ENCODE results near the gene ARHGDIA.

Gene ARHGDIA

GRCh38 chr17:81906476-81907218 is 35.5 kb upstream of the ARHGDIA start:
- DNase-seq (ENCODE audit: low read depth, low spot score): no peak

DNA sequence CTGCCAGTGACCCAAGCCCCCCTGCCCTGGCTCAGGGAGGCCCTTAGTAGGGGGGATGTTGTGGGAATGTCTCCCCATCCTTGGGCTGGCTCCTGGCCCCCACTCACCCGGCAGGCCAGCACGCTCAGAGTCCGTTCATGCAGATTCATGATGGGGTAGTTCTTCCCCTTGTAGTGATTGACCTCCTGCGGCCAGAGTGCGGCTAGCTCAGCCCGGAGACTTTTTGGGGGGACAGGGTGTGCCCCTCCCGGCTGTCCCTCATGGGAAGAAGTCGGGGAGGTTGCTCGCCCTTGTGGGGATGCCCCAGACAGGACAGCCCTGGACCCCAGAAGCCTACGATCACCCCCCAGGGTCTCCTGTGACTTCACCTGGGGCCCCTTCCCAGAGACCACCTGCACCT is 34.9 kb upstream of the ARHGDIA start:
- no peak for DNase-seq (ENCODE audit: low read depth, low spot score)

DNA sequence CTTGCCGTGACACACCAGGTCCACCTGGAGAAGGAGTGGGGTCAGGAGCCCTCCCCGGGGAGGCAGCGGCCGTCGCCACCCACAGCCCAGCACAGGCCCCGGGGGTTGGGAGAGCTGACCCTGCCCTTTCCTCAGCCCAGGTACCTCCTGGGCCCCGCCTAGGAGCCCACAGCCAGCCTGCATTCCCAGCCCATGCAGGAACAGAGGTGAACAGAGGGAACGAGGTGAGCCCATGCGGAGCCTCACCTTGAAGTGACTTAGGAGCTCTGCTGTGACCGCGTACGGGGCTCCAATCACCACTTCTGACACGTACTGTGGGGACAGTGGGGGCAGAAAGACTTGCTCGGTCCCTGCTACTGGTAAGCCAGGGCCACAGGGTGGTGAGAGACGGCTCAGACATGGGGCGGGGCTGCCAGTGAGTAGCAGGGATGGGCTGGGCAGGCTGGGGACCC is 34.3 kb upstream of the ARHGDIA start:
- no peak for DNase-seq (ENCODE audit: low read depth, low spot score)

- DNase-seq (ENCODE audit: low read depth, low spot score): no peak
Measured at GRCh38 chr17:81904600-81905423, 33.7 kb upstream of the ARHGDIA start.

DNA sequence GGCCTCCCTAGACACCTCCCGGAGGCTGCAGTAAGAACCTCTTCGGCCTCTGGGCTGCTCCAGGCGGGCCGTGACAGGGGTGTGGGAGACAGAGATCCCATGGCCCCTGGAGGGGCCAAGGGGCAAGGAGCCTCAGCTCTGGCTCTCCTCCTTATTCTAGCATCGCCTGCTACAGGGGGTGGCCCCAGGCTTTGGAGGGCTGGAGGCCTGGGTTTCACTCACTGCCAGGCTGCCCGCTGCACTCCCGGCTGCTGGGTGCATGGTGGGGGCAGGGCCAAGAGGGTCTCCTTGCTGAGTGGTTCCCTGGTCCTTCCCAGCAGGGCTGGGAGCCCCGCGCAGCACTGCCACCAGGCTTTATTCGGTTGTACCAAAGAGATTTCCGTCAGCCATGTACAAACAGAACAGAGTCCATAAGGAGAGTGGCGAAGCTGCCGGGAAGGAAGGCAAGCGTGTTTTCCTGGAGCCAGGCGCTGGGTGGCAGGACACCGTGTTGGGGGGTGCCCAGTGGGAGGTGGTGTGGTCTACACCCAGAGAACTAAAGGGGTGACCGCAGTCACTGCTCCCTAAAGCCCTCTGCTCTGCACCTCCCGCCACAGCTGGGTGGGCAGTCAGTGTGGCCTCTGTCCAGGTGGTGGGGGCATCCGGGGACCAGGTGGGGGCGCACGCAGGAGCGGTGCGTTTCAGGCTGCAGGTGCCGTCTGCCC is 32.9 kb upstream of the ARHGDIA start:
- no peak for DNase-seq (ENCODE audit: low read depth, low spot score)

DNA sequence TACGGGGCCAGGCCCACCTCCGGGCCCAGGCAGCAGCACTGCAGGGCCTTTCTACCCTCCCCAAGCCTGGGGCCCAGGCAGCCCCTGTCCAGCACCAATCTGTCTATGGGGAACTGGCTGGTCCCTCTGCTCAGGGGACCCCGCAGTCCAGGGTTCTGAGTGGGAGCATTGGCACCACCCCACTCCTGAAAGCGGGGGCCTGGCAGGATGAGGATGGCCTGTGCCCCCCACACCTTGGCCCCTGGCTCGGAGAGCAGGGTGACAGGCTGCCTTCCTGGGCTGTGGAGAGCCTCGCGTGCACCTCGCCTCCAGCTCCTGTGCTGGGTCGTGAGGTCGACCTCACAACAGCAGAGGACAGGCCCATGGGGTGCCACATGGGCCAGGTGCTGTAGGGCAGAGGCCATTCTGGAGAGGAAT is 32.3 kb upstream of the ARHGDIA start:
- no peak for DNase-seq (ENCODE audit: low read depth, low spot score)

DNA sequence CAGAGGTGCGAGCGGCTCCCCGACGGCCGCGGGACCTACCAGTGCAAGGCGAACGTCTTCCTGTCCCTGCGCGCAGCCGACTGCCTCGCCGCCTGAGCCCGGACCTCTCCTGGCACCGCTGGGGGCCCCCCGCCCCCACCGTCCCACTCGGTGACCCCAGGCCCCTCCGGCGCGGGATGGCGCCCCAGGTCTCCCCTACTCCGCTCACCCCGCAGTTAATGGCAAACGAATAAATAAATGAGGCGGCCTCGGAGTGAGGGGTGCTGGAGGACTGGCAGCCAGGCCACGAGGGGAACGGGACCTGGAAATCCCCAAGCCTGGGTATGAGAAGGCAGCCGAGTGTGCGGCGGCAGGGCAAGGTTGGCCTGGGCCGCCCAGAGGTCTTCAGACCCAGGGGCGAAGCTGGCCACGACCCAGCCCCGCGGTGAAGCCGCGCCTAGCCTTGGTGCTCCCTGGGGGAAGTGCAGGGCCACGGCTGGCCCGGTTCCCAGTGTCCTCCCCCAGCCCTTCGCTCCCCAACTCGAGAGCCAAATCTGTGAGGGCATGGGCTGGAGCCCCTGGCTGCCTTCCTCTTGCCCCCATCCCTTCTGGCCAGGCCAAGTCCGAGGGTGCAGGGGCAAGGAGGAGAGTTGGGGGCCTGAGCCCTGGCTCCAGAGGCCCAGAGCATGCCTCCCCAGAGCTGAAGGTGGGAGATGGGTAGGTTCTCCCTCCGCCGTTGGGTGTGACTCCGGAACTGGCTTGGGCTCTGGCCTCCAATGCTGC is 31.7 kb upstream of the ARHGDIA start:
- DNase-seq (ENCODE audit: low read depth, low spot score): no peak

DNA sequence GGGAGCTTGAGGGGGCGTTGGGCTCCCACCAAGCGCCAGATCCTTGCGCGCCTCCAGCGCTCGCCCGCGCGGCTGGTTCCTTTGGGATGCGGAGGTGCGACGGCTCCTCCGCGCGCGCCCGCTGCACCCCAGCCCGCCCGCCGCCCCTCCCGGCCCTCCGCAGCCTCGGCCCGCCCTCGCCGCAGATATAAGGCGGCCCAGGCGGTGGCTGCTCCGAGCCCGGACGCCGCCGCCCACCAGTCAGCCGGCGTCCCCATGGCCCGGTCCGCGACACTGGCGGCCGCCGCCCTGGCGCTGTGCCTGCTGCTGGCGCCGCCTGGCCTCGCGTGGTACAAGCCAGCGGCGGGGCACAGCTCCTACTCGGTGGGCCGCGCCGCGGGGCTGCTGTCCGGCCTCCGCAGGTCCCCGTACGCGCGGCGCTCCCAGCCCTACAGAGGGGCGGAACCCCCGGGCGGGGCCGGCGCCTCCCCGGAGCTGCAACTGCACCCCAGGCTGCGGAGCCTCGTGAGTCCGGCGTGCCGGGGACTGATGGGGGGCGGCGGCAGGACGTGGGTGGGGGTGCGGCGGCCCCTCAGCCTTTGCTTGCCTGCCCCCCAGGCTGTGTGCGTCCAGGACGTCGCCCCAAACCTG is 31.0 kb upstream of the ARHGDIA start, which contains the start of gene NPB:
Gene NPB (plus strand): TSS at position 216 of the 630 bp plus-strand sequence. CDS start 40 bp downstream, at position 256.
- no peak for DNase-seq (ENCODE audit: low read depth, low spot score)

- DNase-seq (ENCODE audit: low read depth, low spot score): no peak
Measured at GRCh38 chr17:81901167-81902022, 30.3 kb upstream of the ARHGDIA start.

- DNase-seq (ENCODE audit: low read depth, low spot score): no peak
Measured at GRCh38 chr17:81900181-81900820, 29.2 kb upstream of the ARHGDIA start.

DNA sequence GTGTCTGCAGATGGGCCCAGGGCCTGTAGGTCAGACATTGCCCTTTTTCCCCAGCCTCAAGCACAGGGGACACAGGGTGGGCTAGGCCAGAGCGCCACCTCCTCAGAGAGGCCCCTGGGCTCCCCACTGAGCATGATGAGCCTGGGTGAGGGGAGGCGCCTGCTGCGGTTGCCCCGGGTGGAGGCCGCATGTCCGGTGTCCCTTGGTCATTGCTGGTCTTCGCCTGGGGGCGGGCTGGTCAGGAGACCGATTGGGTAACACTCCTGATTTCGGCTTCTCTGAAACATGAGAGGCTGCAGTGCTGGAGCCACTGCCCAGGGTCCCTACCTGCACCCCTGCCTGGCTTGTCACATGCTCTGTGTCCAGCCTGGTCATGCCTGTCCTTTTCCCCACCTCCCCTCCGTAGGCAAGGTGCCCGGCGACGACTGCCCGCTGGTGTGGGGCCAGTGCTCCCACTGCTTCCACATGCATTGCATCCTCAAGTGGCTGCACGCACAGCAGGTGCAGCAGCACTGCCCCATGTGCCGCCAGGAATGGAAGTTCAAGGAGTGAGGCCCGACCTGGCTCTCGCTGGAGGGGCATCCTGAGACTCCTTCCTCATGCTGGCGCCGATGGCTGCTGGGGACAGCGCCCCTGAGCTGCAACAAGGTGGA is 28.5 kb upstream of the ARHGDIA start:
- DNase-seq (ENCODE audit: low read depth, low spot score): no peak

GRCh38 chr17:81898885-81899284 is 27.7 kb upstream of the ARHGDIA start:
- no peak for DNase-seq (ENCODE audit: low read depth, low spot score)

DNA sequence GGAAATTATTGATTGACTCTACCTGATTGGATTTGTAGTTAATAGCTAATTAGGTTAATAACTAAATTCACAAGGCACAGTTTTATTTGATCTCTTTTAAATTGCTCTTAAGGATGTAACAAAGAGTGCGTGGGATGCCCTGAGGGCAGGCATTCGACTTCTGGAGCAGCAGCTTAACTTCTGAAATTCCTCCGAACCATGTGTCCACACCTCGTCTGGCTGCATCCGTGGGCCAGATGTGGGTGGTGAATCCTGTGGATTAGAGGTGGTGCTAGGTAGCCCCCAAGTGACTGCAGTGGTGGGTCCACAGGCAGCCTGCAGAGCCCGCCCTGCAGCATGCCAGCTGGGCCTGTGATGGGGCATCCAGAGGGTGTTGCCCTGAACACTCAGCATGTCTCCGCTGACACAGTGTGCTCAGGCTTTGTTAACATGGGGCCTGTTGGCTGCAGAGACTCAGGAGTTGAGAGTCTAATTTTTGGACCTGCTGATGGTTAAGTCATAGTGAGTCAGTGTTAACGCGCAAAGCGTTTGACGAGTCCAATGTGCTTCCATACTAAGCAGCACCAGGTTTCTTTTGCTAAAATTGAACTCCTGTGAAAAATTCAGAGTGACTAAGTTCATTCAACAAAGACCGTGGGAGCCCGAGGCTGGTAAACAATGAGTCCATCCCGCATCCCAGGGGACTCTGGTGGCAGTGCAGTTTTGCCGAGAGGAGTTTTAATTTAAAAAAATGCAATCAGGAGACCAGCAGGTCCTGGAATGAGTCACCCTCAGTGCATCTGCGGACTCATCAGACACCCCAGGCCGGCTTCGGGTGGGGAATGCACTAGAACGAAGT is 27.1 kb upstream of the ARHGDIA start:
- DNase-seq (ENCODE audit: low read depth, low spot score): peak; percentile 65

DNA sequence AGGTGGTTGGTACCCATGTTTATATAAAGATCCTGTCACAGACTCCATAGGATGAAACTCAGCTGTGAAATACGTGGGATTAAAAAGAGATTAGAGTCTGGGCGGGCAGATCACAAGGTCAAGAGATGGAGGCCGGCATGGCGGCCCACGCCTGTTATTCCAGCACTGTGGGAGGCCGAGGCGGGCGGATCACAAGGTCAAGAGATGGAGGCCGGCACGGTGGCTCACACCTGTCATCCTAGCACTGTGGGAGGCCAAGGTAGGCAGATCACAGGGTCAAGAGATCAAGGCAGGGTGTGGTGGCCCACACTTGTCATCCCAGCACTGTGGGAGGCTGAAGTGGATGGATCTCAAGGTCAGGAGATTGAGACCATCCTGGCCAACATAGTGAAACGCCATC is 24.3 kb upstream of the ARHGDIA start:
- DNase-seq (ENCODE audit: low read depth, low spot score): no peak

GRCh38 chr17:81891303-81891552 is 20.1 kb upstream of the ARHGDIA start:
- no peak for DNase-seq (ENCODE audit: low read depth, low spot score)

DNA sequence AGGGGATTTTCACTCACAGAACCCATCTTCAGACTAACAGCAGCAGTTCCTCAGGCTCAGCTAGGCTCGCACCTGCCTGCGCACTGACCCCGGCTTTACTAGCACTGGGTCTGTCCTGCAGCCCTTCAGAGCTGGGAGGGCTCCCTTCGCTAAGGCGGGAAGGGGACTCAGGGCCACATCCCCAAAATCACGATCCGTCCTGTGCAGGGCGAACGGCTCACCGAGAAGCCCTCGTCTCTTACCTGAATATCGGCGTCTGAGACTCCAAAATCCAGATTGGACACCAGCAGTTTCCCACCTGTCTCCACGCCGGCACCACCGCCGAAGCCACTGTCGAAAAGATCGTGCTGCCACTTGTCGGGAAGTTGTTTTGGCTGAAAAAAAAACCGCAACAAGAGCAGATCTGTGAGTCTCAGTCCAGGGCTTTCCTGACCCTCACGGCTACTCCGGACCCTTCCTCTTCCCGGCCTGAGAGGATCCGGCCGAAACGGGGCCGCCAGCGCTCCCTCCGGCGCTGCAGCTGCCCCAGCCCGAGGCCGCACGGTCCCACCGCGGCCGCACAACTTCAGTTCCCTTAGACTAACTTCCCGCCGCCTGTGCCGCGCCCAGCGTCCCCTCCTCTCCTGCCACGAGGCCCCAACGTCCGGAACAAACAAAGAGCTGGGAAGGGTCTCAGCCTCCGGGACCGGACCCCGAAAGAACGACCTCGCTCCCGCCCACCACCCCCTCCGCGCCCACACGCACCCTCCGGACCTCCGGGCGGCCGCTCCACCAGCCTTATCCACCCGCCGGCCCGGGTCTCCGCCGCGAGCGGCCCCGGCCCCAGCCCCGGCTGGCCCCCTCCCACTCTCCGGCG is 19.5 kb upstream of the ARHGDIA start:
- DNase-seq (ENCODE audit: low read depth, low spot score): no peak

- no peak for DNase-seq (ENCODE audit: low read depth, low spot score)
Measured at GRCh38 chr17:81889602-81890001, 18.5 kb upstream of the ARHGDIA start.
